H9 (cell line): Measurements from ENCODE around the gene AMZ2. TPM values are rescaled to one million over a fixed set of nuclear protein-coding genes. Genes with fewer than 3 reads are reported as not detected.
A peak's percentile ranks its signal among the peaks of the same experiment; 100 is the strongest.

Experiments
- DNase-seq: peaks from one replicate; pipeline ENCODE4 v3.0.0-alpha.2; 2017
- H2AFZ ChIP-seq: one replicate; pipeline ENCODE4 v1.6.1; 2013; ENCODE audit warnings: mild to moderate bottlenecking, low read length, control low read depth, moderate library complexity
- H2AK5ac ChIP-seq: 2 replicates; pipeline ENCODE4 v1.6.1; 2013; ENCODE audit warnings: low read length, control low read depth, mixed read lengths; ENCODE audit not compliant: insufficient read length
- H2BK120ac ChIP-seq: one replicate; pipeline ENCODE4 v1.6.1; 2013; ENCODE audit warnings: low read depth, mild to moderate bottlenecking, low read length, control low read depth, inconsistent platforms; ENCODE audit not compliant: poor library complexity, severe bottlenecking
- H2BK12ac ChIP-seq: 2 replicates; pipeline ENCODE4 v1.6.1; 2013; ENCODE audit warnings: low read length, control low read depth, mixed read lengths, low read depth; ENCODE audit not compliant: insufficient read length
- H2BK15ac ChIP-seq: 2 replicates; pipeline ENCODE4 v1.6.1; 2013; ENCODE audit warnings: low read depth, low read length, control low read depth
- H2BK20ac ChIP-seq: one replicate; pipeline ENCODE4 v1.6.1; 2013; ENCODE audit warnings: low read depth, mild to moderate bottlenecking, low read length, control low read depth, inconsistent platforms; ENCODE audit not compliant: poor library complexity, severe bottlenecking
- H2BK5ac ChIP-seq: 2 replicates; pipeline ENCODE4 v1.6.1; 2013; ENCODE audit warnings: low read length, control low read depth, mixed read lengths; ENCODE audit not compliant: insufficient read length
- H3K14ac ChIP-seq: 2 replicates; pipeline ENCODE4 v1.6.1; 2013; ENCODE audit warnings: low read length, control low read depth; ENCODE audit not compliant: insufficient read depth
- H3K18ac ChIP-seq: 2 replicates; pipeline ENCODE4 v1.6.1; 2013; ENCODE audit warnings: low read depth, mild to moderate bottlenecking, mixed read lengths, low read length, control low read depth; ENCODE audit not compliant: insufficient read length
- H3K23ac ChIP-seq: 2 replicates; pipeline ENCODE4 v1.6.1; 2013; ENCODE audit warnings: low read length, control low read depth, mixed read lengths, low read depth; ENCODE audit not compliant: insufficient read length
- H3K23me2 ChIP-seq: 2 replicates; pipeline ENCODE4 v1.6.1; 2013; ENCODE audit warnings: low read depth, mild to moderate bottlenecking, mixed read lengths, low read length, control low read depth; ENCODE audit not compliant: insufficient read length, poor library complexity, severe bottlenecking
- H3K27ac ChIP-seq: 2 replicates; pipeline ENCODE4 v1.5.1; 2013; ENCODE audit warnings: low read length, control low read depth, mixed read lengths, low read depth; ENCODE audit not compliant: insufficient read length
- H3K27me3 ChIP-seq: 2 replicates; pipeline ENCODE4 v1.6.1; 2013; ENCODE audit warnings: low read length, control low read depth, inconsistent platforms; ENCODE audit not compliant: insufficient read depth
- H3K4ac ChIP-seq: 2 replicates; pipeline ENCODE4 v1.6.1; 2013; ENCODE audit warnings: low read depth, mild to moderate bottlenecking, control low read depth, inconsistent platforms, low read length, moderate library complexity
- H3K4me1 ChIP-seq: 2 replicates; pipeline ENCODE4 v1.6.1; 2013; ENCODE audit warnings: low read length, control low read depth, inconsistent platforms; ENCODE audit not compliant: insufficient read depth
- H3K4me2 ChIP-seq: 2 replicates; pipeline ENCODE4 v1.6.1; 2013; ENCODE audit warnings: low read length, control low read depth, mixed read lengths; ENCODE audit not compliant: insufficient read length, insufficient read depth
- H3K56ac ChIP-seq: 2 replicates; pipeline ENCODE4 v1.6.1; 2013; ENCODE audit warnings: low read depth, mild to moderate bottlenecking, mixed read lengths, low read length, control low read depth; ENCODE audit not compliant: insufficient read length
- H3K79me1 ChIP-seq: 2 replicates; pipeline ENCODE4 v1.6.1; 2013; ENCODE audit warnings: low read depth, mild to moderate bottlenecking, moderate library complexity, low read length, control low read depth, inconsistent platforms; ENCODE audit not compliant: insufficient read depth, poor library complexity, severe bottlenecking
- H3K79me2 ChIP-seq: 2 replicates; pipeline ENCODE4 v1.6.1; 2013; ENCODE audit warnings: low read length, control low read depth, inconsistent platforms; ENCODE audit not compliant: insufficient read depth
- H3K9ac ChIP-seq: 2 replicates; pipeline ENCODE4 v1.6.1; 2013; ENCODE audit warnings: low read length, control low read depth, mixed read lengths; ENCODE audit not compliant: insufficient read length; ENCODE audit errors: extremely low read depth
- H3K9me3 ChIP-seq: one replicate; pipeline ENCODE4 v1.6.1; 2013; ENCODE audit warnings: low read depth, low read length, inconsistent platforms; ENCODE audit not compliant: control insufficient read depth
- H3T11ph ChIP-seq: one replicate; pipeline ENCODE4 v1.6.1; 2013; ENCODE audit warnings: mild to moderate bottlenecking, low read length, control low read depth, inconsistent platforms
- H4K20me1 ChIP-seq: one replicate; pipeline ENCODE4 v1.6.1; 2013; ENCODE audit not compliant: control insufficient read depth, insufficient read length, insufficient read depth
- H4K5ac ChIP-seq: 2 replicates; pipeline ENCODE4 v1.6.1; 2013; ENCODE audit warnings: low read depth, mild to moderate bottlenecking, mixed read lengths, low read length, control low read depth; ENCODE audit not compliant: insufficient read length
- H4K8ac ChIP-seq: replicated peaks from 2 replicates; pipeline ENCODE4 v1.6.1; 2013; ENCODE audit warnings: low read length, control low read depth, mixed read lengths, low read depth; ENCODE audit not compliant: insufficient read length
- H4K91ac ChIP-seq: 2 replicates; pipeline ENCODE4 v1.6.1; 2013; ENCODE audit warnings: low read depth, mild to moderate bottlenecking, moderate library complexity, mixed read lengths, low read length, control low read depth; ENCODE audit not compliant: insufficient read length
- H3K27ac Mint-ChIP-seq, 3 experiments: 2 replicates in 2 of 3; 3 replicates in 1 of 3; pipeline ENCODE4 v1.8.0; 2020 to 2021; ENCODE audit warnings: mixed read lengths in 3 of 3, mild to moderate bottlenecking in 1 of 3, moderate library complexity in 1 of 3
- H3K27me3 Mint-ChIP-seq: 2 replicates; pipeline ENCODE4 v1.8.0; 2021; ENCODE audit warnings: low read depth, mild to moderate bottlenecking, moderate library complexity, mixed read lengths
- H3K36me3 Mint-ChIP-seq, 3 experiments: 2 replicates in 2 of 3; 3 replicates in 1 of 3; pipeline ENCODE4 v1.8.0; 2020 to 2021; ENCODE audit warnings: low read depth in 3 of 3, mixed read lengths in 3 of 3; ENCODE audit not compliant: insufficient read depth in 1 of 3
- H3K4me1 Mint-ChIP-seq, 2 experiments: 2 replicates each; pipeline ENCODE4 v1.8.0; 2020; ENCODE audit warnings: mixed read lengths in 2 of 2
- H3K4me3 Mint-ChIP-seq, 2 experiments: 2 replicates in 1 of 2; 3 replicates in 1 of 2; pipeline ENCODE4 v1.8.0; 2020 to 2021; ENCODE audit warnings: mild to moderate bottlenecking in 2 of 2, mixed read lengths in 2 of 2, moderate library complexity in 1 of 2
- H3K9me3 Mint-ChIP-seq, 2 experiments: 2 replicates in 1 of 2; 3 replicates in 1 of 2; pipeline ENCODE4 v1.8.0; 2020; ENCODE audit warnings: mild to moderate bottlenecking in 2 of 2, mixed read lengths in 2 of 2, moderate library complexity in 1 of 2
- WGBS: extraction: QIAGEN DNeasy Blood & Tissue Kit; methylation state at CpG from one replicate; pipeline ENCODE4 v1.1.7; 2013; ENCODE audit warnings: missing lambda C conversion rate, low lambda C conversion rate, mixed read lengths; ENCODE audit not compliant: insufficient read length; ENCODE audit errors: extremely low coverage; 5-methylcytosine and 5-hydroxymethylcytosine counted together
- total RNA-seq: library from RNA; stranded (reverse); gene quantifications from 2 replicates; pipeline ENCODE4 v1.2.1, GENCODE V29; 2021
- TF ChIP-seq, protein P1 (sequence below): fragments of 200-600 bp; sonication (generic); conservative IDR thresholded peaks from 3 replicates; pipeline ENCODE4 v1.8.0; 2021; ENCODE audit warnings: antibody characterized with exemption, mild to moderate bottlenecking

The AMZ2 gene
- total RNA-seq, 1 experiment from 2014 or later = 82.6 TPM

DNA sequence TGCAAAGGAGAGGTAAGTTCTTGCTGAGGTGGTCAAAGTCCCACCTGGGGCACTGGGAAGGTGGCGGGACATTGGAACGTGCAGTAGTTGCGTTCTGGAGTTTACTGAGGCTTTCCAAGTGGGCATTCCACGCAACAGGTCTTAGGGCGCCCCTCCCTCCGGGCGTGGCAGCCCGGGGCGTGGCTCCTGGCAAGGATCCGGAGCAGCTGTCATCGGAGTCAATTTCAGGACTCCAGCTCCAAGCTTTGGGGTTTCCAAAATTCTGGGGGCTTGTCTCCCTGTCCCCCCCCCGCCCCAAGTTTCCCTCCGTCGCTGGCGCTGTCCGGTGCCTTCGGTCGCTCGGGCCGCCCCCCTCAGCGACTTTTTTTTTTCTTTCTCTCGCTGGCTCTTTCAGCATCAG, 43.1 kb upstream of the AMZ2 start:
- peak overlapping the region; percentile 40 for H3K4me2 ChIP-seq
- H3K23me2 ChIP-seq = peaks cover 2% of the 10 kb centered on the region
- no peak overlapping the region for H2BK5ac ChIP-seq
- Mint-ChIP-seq H3K27me3 (peaks cover 54% of the 10 kb centered on the region), H3K27ac (no peak overlapping the region), H3K9me3 (peaks cover 0 to 3% of the 10 kb centered on the region in 2 experiments; a peak in 1 of 5 replicates), H3K4me1 (peaks cover 17 to 22% of the 10 kb centered on the region in 2 experiments), H3K4me3 (peak overlapping the region; percentile 88 to 94), H3K36me3 (peaks cover 0 to 12% (median 9%) of the 10 kb centered on the region in 3 experiments; a peak in 6 of 7 replicates)
- TF ChIP-seq, protein P1, sequence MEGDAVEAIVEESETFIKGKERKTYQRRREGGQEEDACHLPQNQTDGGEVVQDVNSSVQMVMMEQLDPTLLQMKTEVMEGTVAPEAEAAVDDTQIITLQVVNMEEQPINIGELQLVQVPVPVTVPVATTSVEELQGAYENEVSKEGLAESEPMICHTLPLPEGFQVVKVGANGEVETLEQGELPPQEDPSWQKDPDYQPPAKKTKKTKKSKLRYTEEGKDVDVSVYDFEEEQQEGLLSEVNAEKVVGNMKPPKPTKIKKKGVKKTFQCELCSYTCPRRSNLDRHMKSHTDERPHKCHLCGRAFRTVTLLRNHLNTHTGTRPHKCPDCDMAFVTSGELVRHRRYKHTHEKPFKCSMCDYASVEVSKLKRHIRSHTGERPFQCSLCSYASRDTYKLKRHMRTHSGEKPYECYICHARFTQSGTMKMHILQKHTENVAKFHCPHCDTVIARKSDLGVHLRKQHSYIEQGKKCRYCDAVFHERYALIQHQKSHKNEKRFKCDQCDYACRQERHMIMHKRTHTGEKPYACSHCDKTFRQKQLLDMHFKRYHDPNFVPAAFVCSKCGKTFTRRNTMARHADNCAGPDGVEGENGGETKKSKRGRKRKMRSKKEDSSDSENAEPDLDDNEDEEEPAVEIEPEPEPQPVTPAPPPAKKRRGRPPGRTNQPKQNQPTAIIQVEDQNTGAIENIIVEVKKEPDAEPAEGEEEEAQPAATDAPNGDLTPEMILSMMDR = no peak
- H2BK12ac ChIP-seq = no peak overlapping the region
- H3K4me1 ChIP-seq = no peaks in the 10 kb centered on the region
- H3K4ac ChIP-seq = no peak overlapping the region
- no peak overlapping the region for H2AFZ ChIP-seq
- DNase-seq = no peak
- H3K18ac ChIP-seq = no peak overlapping the region
- H2BK15ac ChIP-seq = no peak overlapping the region
- H4K8ac ChIP-seq = no peak overlapping the region
- no peak overlapping the region for H3K27ac ChIP-seq
- H2BK20ac ChIP-seq = no peak overlapping the region
- no peaks in the 10 kb centered on the region for H3K79me2 ChIP-seq
- no peaks in the 10 kb centered on the region for H3K79me1 ChIP-seq
- no CpG with 5 or more reads among the region's 22 CpGs for WGBS
- no peak overlapping the region for H4K91ac ChIP-seq
- no peak overlapping the region for H3T11ph ChIP-seq
- peaks cover 2% of the 10 kb centered on the region for H4K20me1 ChIP-seq
- no peak overlapping the region for H3K23ac ChIP-seq
- H2AK5ac ChIP-seq = no peak overlapping the region
- no peak overlapping the region for H3K14ac ChIP-seq
- H3K27me3 ChIP-seq = peaks cover 17% of the 10 kb centered on the region
- no peak overlapping the region for H3K9ac ChIP-seq
- no peak overlapping the region for H2BK120ac ChIP-seq
- H4K5ac ChIP-seq = no peak overlapping the region
- H3K56ac ChIP-seq = no peak overlapping the region
- H3K9me3 ChIP-seq = no peaks in the 10 kb centered on the region
